Astrocyte of the spinal cord (primary cell): ENCODE data around the gene RESF1.
"Not testable (repeated sequence)": the region's sequence is repeated elsewhere in the genome, so short reads cannot be mapped to it uniquely, and the experiment has no call there.

Experiments
- DNase-seq: peaks from one replicate; pipeline ENCODE4 v3.0.0; 2011; ENCODE audit warnings: low read depth, low spot score
- H3K4me3 ChIP-seq: 2 replicates; pipeline ENCODE4 v1.5.1; 2011; ENCODE audit warnings: low read depth, mild to moderate bottlenecking, low read length, moderate library complexity
- CTCF ChIP-seq: IDR thresholded peaks from 2 replicates; pipeline ENCODE4 v1.5.1; 2012; ENCODE audit warnings: low read depth, mild to moderate bottlenecking, low read length, inconsistent platforms
- in situ Hi-C: cut with HindIII; loops from 2 replicates; pipeline ENCODE4 v1.10.0; 2017; ENCODE audit warnings: low sequenced_read_pairs

The RESF1 gene

GRCh38 chr12:31929027-31929526, 30.1 kb upstream of the RESF1 start:
- no peak overlapping the region for H3K4me3 ChIP-seq
- no peak for DNase-seq
- in situ Hi-C loops, result no loop called here
- TF ChIP-seq CTCF, result no peak

GRCh38 chr12:31931796-31932715, 27.2 kb upstream of the RESF1 start:
- DNase-seq, result no peak
- H3K4me3 ChIP-seq, result no peak overlapping the region
- TF ChIP-seq CTCF, result no peak
- in situ Hi-C loops, result no loop called here

- no peak for DNase-seq
- in situ Hi-C loops, result no loop called here
- no peak overlapping the region for H3K4me3 ChIP-seq
- no peak for TF ChIP-seq CTCF
Measured at GRCh38 chr12:31944299-31944698, 14.9 kb upstream of the RESF1 start.

GRCh38 chr12:31947971-31948370, 11.2 kb upstream of the RESF1 start:
- no peak for TF ChIP-seq CTCF
- no peak overlapping the region for H3K4me3 ChIP-seq
- DNase-seq, result no peak
- in situ Hi-C loops, result no loop called here

GRCh38 chr12:31948697-31949359, 10.4 kb upstream of the RESF1 start:
- in situ Hi-C loops, DNase-seq: not testable (repeated sequence)

GRCh38 chr12:31950088-31950487, 9.1 kb upstream of the RESF1 start:
- no peak for TF ChIP-seq CTCF
- no peak for DNase-seq
- in situ Hi-C loops, result no loop called here
- no peak overlapping the region for H3K4me3 ChIP-seq

More at GRCh38 chr12:31948697-31949359, 10.4 kb upstream of the RESF1 start:
- not testable (repeated sequence) for H3K4me3 ChIP-seq

- no peak for DNase-seq
- in situ Hi-C loops, result no loop called here
- TF ChIP-seq CTCF, result no peak
- H3K4me3 ChIP-seq, result no peak overlapping the region
Measured at GRCh38 chr12:31950492-31950891, 8.7 kb upstream of the RESF1 start.
